ENCODE data around the gene SH2D3C. TPM values are rescaled to one million over a fixed set of nuclear protein-coding genes. Genes with fewer than 3 reads are reported as not detected.

SH2D3C gene
- polyA plus RNA-seq, 2 of the 4 experiments (the other 2 are of a cell fraction) = 0.06 TPM

DNA sequence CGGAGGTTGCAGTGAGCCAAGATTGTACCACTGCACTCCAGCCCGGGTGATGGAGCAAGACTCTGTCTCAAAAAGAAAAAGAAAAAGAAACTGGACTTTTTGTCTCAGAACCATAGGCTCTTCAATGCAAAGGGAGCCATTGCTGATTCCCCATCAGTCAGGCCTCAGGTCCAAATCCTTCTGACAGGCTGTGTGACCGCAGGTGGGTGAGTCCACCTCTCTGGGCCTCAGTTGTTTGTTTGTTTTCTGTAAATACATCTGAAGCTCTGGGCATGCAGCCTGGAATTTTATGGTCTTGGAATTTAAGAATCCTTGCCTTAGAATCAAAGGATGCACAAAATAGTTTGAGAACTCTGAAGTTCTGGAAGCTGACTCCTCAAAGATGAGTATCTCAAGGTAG, 22.2 kb downstream of the SH2D3C start:
- Histone ChIP-seq H3K4me2 (no peak overlapping the region), H3K4me3 (no peak overlapping the region), H3K9me3 (no peaks in the 10 kb centered on the region), H3K27ac (no peak overlapping the region), H3K4me1 (peaks cover 14% of the 10 kb centered on the region)
- DNase-seq (ENCODE audit: low read depth in 1 of 2, low spot score in 1 of 2) = no peak
- ATAC-seq = no peak
- TF ChIP-seq ZSCAN20 (CRISPR knock-in tag; IDR thresholded peaks at IDR 0.05) (no peak), SMC3 (IDR thresholded peaks at IDR 0.05) (no peak), ZFP36 (IDR thresholded peaks at IDR 0.05; ENCODE audit: borderline replicate concordance, partially characterized antibody) (peak; percentile 13)
- CTCF ChIA-PET = interaction anchor here (0.7 to 3.4 kb wide), 7 partner anchors 9 to 114 kb away, joined by 3 to 16 read pairs (median 11); partner anchors contain the start of gene TOR2A
- POLR2A ChIA-PET = interaction anchor here (0.6 to 0.7 kb wide), 2 partner anchors 37 to 52 kb away, joined by 3 to 4 read pairs; no protein-coding TSS in a partner anchor
- no peak for FAIRE-seq
- 87% methylated on average over 3 of the region's 3 CpGs for WGBS (ENCODE audit: missing lambda C conversion rate)

DNA sequence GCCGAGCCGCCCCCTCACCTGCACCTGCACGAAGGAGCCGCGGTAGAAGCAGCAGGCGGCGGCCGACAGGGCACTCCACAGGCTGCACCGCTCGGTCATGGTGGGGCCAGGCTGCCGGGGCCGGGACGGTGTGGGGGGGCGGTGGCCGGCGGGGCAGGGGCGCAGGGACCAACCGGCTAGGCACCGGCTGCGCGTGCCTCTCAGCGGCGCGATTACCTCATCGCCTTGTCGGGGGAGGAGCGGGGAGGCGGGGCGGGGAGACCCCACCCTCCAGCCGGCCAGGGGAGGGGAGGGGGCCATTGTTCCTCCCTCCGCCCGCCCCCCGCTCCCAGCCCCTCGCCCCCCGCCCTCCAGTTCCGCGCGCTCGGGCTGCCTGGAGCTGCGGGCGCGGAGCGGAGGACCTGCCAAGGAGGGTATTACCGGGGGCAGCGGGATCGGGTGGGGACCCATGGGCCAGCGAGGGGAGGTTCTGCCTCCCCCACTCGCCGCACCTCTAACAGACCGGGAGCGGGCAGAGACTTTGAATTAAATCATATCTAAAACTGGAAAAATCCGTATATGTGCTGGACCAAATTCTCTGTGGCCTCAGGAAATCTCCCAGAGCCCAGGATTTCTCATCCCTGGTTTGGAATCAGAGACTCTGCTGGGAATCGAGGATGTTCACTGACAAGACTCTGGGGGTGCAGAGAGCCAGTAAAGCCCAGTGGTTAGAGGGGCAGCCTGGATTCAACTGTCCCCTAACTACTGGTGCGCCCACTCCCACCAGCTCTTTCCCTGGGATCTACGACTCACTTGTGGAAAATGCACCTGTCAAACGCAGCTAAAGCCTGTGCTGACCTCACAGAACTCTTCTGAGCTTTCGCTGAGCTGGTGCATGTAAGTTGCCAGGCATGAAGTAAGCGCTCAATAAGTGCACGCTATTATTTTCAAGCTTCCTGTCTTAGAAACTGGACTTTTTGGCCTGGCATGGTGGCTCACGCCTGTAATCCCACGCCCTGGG, 23.1 kb downstream of the SH2D3C start:
- Histone ChIP-seq H3K4me3 (peak overlapping the region; percentile 45), H3K27ac (peak overlapping the region in 1 of 2 experiments; percentile 54; a peak in 2 of 6 replicates), H3K9me3 (no peaks in the 10 kb centered on the region), H3K4me1 (peaks cover 14% of the 10 kb centered on the region), H3K4me2 (peak overlapping the region; percentile 99)
- no peak for DNase-seq (ENCODE audit: low read depth in 1 of 2, low spot score in 1 of 2)
- no peak for FAIRE-seq
- ChIA-PET POLR2A (no interaction called here), CTCF (interaction anchor here (0.9 to 3.2 kb wide), 6 partner anchors 9 to 114 kb away, joined by 3 to 13 read pairs (median 7); partner anchors contain the start of gene TOR2A)
- ATAC-seq = peak; percentile 4 to 12; a peak in 1 of 6 replicates
- 40% methylated on average over 17 of the region's 61 CpGs for WGBS (ENCODE audit: missing lambda C conversion rate)
- no peak for TF ChIP-seq HEYL (CRISPR knock-in tag; IDR thresholded peaks at IDR 0.05)
- TF ChIP-seq, protein P1, sequence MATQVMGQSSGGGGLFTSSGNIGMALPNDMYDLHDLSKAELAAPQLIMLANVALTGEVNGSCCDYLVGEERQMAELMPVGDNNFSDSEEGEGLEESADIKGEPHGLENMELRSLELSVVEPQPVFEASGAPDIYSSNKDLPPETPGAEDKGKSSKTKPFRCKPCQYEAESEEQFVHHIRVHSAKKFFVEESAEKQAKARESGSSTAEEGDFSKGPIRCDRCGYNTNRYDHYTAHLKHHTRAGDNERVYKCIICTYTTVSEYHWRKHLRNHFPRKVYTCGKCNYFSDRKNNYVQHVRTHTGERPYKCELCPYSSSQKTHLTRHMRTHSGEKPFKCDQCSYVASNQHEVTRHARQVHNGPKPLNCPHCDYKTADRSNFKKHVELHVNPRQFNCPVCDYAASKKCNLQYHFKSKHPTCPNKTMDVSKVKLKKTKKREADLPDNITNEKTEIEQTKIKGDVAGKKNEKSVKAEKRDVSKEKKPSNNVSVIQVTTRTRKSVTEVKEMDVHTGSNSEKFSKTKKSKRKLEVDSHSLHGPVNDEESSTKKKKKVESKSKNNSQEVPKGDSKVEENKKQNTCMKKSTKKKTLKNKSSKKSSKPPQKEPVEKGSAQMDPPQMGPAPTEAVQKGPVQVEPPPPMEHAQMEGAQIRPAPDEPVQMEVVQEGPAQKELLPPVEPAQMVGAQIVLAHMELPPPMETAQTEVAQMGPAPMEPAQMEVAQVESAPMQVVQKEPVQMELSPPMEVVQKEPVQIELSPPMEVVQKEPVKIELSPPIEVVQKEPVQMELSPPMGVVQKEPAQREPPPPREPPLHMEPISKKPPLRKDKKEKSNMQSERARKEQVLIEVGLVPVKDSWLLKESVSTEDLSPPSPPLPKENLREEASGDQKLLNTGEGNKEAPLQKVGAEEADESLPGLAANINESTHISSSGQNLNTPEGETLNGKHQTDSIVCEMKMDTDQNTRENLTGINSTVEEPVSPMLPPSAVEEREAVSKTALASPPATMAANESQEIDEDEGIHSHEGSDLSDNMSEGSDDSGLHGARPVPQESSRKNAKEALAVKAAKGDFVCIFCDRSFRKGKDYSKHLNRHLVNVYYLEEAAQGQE (IDR thresholded peaks at IDR 0.05) = no peak
- no peak for TF ChIP-seq TP53 (CRISPR knock-in tag; IDR thresholded peaks at IDR 0.05)

GRCh38 chr9:127754099-127755060, 24.1 kb downstream of the SH2D3C start:
- no peak for TF ChIP-seq RFX5 (IDR thresholded peaks at IDR 0.05)
- TF ChIP-seq HOXA7 (CRISPR knock-in tag; IDR thresholded peaks at IDR 0.05) = no peak
- TF ChIP-seq RAD21 (conservative IDR thresholded peaks at IDR 0.05 in 1 of 2, IDR thresholded peaks at IDR 0.05 in 1 of 2) = no peak
- TF ChIP-seq, protein P2, sequence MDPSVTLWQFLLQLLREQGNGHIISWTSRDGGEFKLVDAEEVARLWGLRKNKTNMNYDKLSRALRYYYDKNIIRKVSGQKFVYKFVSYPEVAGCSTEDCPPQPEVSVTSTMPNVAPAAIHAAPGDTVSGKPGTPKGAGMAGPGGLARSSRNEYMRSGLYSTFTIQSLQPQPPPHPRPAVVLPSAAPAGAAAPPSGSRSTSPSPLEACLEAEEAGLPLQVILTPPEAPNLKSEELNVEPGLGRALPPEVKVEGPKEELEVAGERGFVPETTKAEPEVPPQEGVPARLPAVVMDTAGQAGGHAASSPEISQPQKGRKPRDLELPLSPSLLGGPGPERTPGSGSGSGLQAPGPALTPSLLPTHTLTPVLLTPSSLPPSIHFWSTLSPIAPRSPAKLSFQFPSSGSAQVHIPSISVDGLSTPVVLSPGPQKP (IDR thresholded peaks at IDR 0.05; ENCODE audit: low read depth, low read length) = no peak
- no peak for TF ChIP-seq PHF8 (IDR thresholded peaks at IDR 0.05; ENCODE audit: borderline replicate concordance, low read depth)
- TF ChIP-seq KDM5A (IDR thresholded peaks at IDR 0.05) = no peak
- Histone ChIP-seq H3K9me3 (no peaks in the 10 kb centered on the region), H3K4me3 (peak overlapping the region; percentile 45), H3K4me2 (peak overlapping the region; percentile 99), H3K27ac (peak overlapping the region in 1 of 2 experiments; percentile 54; a peak in 2 of 6 replicates), H3K4me1 (peaks cover 14% of the 10 kb centered on the region)
- peak; percentile 38 to 82 for DNase-seq (ENCODE audit: low read depth in 1 of 2, low spot score in 1 of 2)
- POLR2A ChIA-PET = no interaction called here
- FAIRE-seq = no peak
- 7% methylated on average over 19 of the region's 86 CpGs for WGBS (ENCODE audit: missing lambda C conversion rate)
- CTCF ChIA-PET = interaction anchor here (1.5 to 3.2 kb wide), 3 partner anchors 9 to 30 kb away, joined by 3 to 13 read pairs (median 11); no protein-coding TSS in a partner anchor
- peak; percentile 78 to 93; a peak in 5 of 6 replicates for ATAC-seq

Measured in A549 (cell line).